H9 (cell line): ENCODE measurements around the gene KRTAP10-9. TPM values are rescaled to one million over a fixed set of nuclear protein-coding genes. Genes with fewer than 3 reads are reported as not detected.
A peak's percentile ranks its signal among the peaks of the same experiment; 100 is the strongest.

Experiments
- DNase-seq: peaks from one replicate; pipeline ENCODE4 v3.0.0-alpha.2; 2017
- H2AFZ ChIP-seq: one replicate; pipeline ENCODE4 v1.6.1; 2013; ENCODE audit warnings: mild to moderate bottlenecking, low read length, control low read depth, moderate library complexity
- H2AK5ac ChIP-seq: 2 replicates; pipeline ENCODE4 v1.6.1; 2013; ENCODE audit warnings: low read length, control low read depth, mixed read lengths; ENCODE audit not compliant: insufficient read length
- H2BK120ac ChIP-seq: one replicate; pipeline ENCODE4 v1.6.1; 2013; ENCODE audit warnings: low read depth, mild to moderate bottlenecking, low read length, control low read depth, inconsistent platforms; ENCODE audit not compliant: poor library complexity, severe bottlenecking
- H2BK12ac ChIP-seq: 2 replicates; pipeline ENCODE4 v1.6.1; 2013; ENCODE audit warnings: low read length, control low read depth, mixed read lengths, low read depth; ENCODE audit not compliant: insufficient read length
- H2BK15ac ChIP-seq: 2 replicates; pipeline ENCODE4 v1.6.1; 2013; ENCODE audit warnings: low read depth, low read length, control low read depth
- H2BK20ac ChIP-seq: one replicate; pipeline ENCODE4 v1.6.1; 2013; ENCODE audit warnings: low read depth, mild to moderate bottlenecking, low read length, control low read depth, inconsistent platforms; ENCODE audit not compliant: poor library complexity, severe bottlenecking
- H2BK5ac ChIP-seq: 2 replicates; pipeline ENCODE4 v1.6.1; 2013; ENCODE audit warnings: low read length, control low read depth, mixed read lengths; ENCODE audit not compliant: insufficient read length
- H3K14ac ChIP-seq: 2 replicates; pipeline ENCODE4 v1.6.1; 2013; ENCODE audit warnings: low read length, control low read depth; ENCODE audit not compliant: insufficient read depth
- H3K18ac ChIP-seq: 2 replicates; pipeline ENCODE4 v1.6.1; 2013; ENCODE audit warnings: low read depth, mild to moderate bottlenecking, mixed read lengths, low read length, control low read depth; ENCODE audit not compliant: insufficient read length
- H3K23ac ChIP-seq: 2 replicates; pipeline ENCODE4 v1.6.1; 2013; ENCODE audit warnings: low read length, control low read depth, mixed read lengths, low read depth; ENCODE audit not compliant: insufficient read length
- H3K23me2 ChIP-seq: 2 replicates; pipeline ENCODE4 v1.6.1; 2013; ENCODE audit warnings: low read depth, mild to moderate bottlenecking, mixed read lengths, low read length, control low read depth; ENCODE audit not compliant: insufficient read length, poor library complexity, severe bottlenecking
- H3K27ac ChIP-seq: 2 replicates; pipeline ENCODE4 v1.5.1; 2013; ENCODE audit warnings: low read length, control low read depth, mixed read lengths, low read depth; ENCODE audit not compliant: insufficient read length
- H3K27me3 ChIP-seq: 2 replicates; pipeline ENCODE4 v1.6.1; 2013; ENCODE audit warnings: low read length, control low read depth, inconsistent platforms; ENCODE audit not compliant: insufficient read depth
- H3K4ac ChIP-seq: 2 replicates; pipeline ENCODE4 v1.6.1; 2013; ENCODE audit warnings: low read depth, mild to moderate bottlenecking, control low read depth, inconsistent platforms, low read length, moderate library complexity
- H3K4me1 ChIP-seq: 2 replicates; pipeline ENCODE4 v1.6.1; 2013; ENCODE audit warnings: low read length, control low read depth, inconsistent platforms; ENCODE audit not compliant: insufficient read depth
- H3K4me2 ChIP-seq: 2 replicates; pipeline ENCODE4 v1.6.1; 2013; ENCODE audit warnings: low read length, control low read depth, mixed read lengths; ENCODE audit not compliant: insufficient read length, insufficient read depth
- H3K56ac ChIP-seq: 2 replicates; pipeline ENCODE4 v1.6.1; 2013; ENCODE audit warnings: low read depth, mild to moderate bottlenecking, mixed read lengths, low read length, control low read depth; ENCODE audit not compliant: insufficient read length
- H3K79me1 ChIP-seq: 2 replicates; pipeline ENCODE4 v1.6.1; 2013; ENCODE audit warnings: low read depth, mild to moderate bottlenecking, moderate library complexity, low read length, control low read depth, inconsistent platforms; ENCODE audit not compliant: insufficient read depth, poor library complexity, severe bottlenecking
- H3K79me2 ChIP-seq: 2 replicates; pipeline ENCODE4 v1.6.1; 2013; ENCODE audit warnings: low read length, control low read depth, inconsistent platforms; ENCODE audit not compliant: insufficient read depth
- H3K9ac ChIP-seq: 2 replicates; pipeline ENCODE4 v1.6.1; 2013; ENCODE audit warnings: low read length, control low read depth, mixed read lengths; ENCODE audit not compliant: insufficient read length; ENCODE audit errors: extremely low read depth
- H3K9me3 ChIP-seq: one replicate; pipeline ENCODE4 v1.6.1; 2013; ENCODE audit warnings: low read depth, low read length, inconsistent platforms; ENCODE audit not compliant: control insufficient read depth
- H3T11ph ChIP-seq: one replicate; pipeline ENCODE4 v1.6.1; 2013; ENCODE audit warnings: mild to moderate bottlenecking, low read length, control low read depth, inconsistent platforms
- H4K20me1 ChIP-seq: one replicate; pipeline ENCODE4 v1.6.1; 2013; ENCODE audit not compliant: control insufficient read depth, insufficient read length, insufficient read depth
- H4K5ac ChIP-seq: 2 replicates; pipeline ENCODE4 v1.6.1; 2013; ENCODE audit warnings: low read depth, mild to moderate bottlenecking, mixed read lengths, low read length, control low read depth; ENCODE audit not compliant: insufficient read length
- H4K8ac ChIP-seq: replicated peaks from 2 replicates; pipeline ENCODE4 v1.6.1; 2013; ENCODE audit warnings: low read length, control low read depth, mixed read lengths, low read depth; ENCODE audit not compliant: insufficient read length
- H4K91ac ChIP-seq: 2 replicates; pipeline ENCODE4 v1.6.1; 2013; ENCODE audit warnings: low read depth, mild to moderate bottlenecking, moderate library complexity, mixed read lengths, low read length, control low read depth; ENCODE audit not compliant: insufficient read length
- H3K27ac Mint-ChIP-seq, 3 experiments: 2 replicates in 2 of 3; 3 replicates in 1 of 3; pipeline ENCODE4 v1.8.0; 2020 to 2021; ENCODE audit warnings: mixed read lengths in 3 of 3, mild to moderate bottlenecking in 1 of 3, moderate library complexity in 1 of 3
- H3K27me3 Mint-ChIP-seq: 2 replicates; pipeline ENCODE4 v1.8.0; 2021; ENCODE audit warnings: low read depth, mild to moderate bottlenecking, moderate library complexity, mixed read lengths
- H3K36me3 Mint-ChIP-seq, 3 experiments: 2 replicates in 2 of 3; 3 replicates in 1 of 3; pipeline ENCODE4 v1.8.0; 2020 to 2021; ENCODE audit warnings: low read depth in 3 of 3, mixed read lengths in 3 of 3; ENCODE audit not compliant: insufficient read depth in 1 of 3
- H3K4me1 Mint-ChIP-seq, 2 experiments: 2 replicates each; pipeline ENCODE4 v1.8.0; 2020; ENCODE audit warnings: mixed read lengths in 2 of 2
- H3K4me3 Mint-ChIP-seq, 2 experiments: 2 replicates in 1 of 2; 3 replicates in 1 of 2; pipeline ENCODE4 v1.8.0; 2020 to 2021; ENCODE audit warnings: mild to moderate bottlenecking in 2 of 2, mixed read lengths in 2 of 2, moderate library complexity in 1 of 2
- H3K9me3 Mint-ChIP-seq, 2 experiments: 2 replicates in 1 of 2; 3 replicates in 1 of 2; pipeline ENCODE4 v1.8.0; 2020; ENCODE audit warnings: mild to moderate bottlenecking in 2 of 2, mixed read lengths in 2 of 2, moderate library complexity in 1 of 2
- WGBS: extraction: QIAGEN DNeasy Blood & Tissue Kit; methylation state at CpG from one replicate; pipeline ENCODE4 v1.1.7; 2013; ENCODE audit warnings: missing lambda C conversion rate, low lambda C conversion rate, mixed read lengths; ENCODE audit not compliant: insufficient read length; ENCODE audit errors: extremely low coverage; 5-methylcytosine and 5-hydroxymethylcytosine counted together
- total RNA-seq: library from RNA; stranded (reverse); gene quantifications from 2 replicates; pipeline ENCODE4 v1.2.1, GENCODE V29; 2021
- TF ChIP-seq, protein P1 (sequence below): fragments of 200-600 bp; sonication (generic); conservative IDR thresholded peaks from 3 replicates; pipeline ENCODE4 v1.8.0; 2021; ENCODE audit warnings: antibody characterized with exemption, mild to moderate bottlenecking

KRTAP10-9 gene
- total RNA-seq, 1 experiment from 2014 or later, result not detected

DNA sequence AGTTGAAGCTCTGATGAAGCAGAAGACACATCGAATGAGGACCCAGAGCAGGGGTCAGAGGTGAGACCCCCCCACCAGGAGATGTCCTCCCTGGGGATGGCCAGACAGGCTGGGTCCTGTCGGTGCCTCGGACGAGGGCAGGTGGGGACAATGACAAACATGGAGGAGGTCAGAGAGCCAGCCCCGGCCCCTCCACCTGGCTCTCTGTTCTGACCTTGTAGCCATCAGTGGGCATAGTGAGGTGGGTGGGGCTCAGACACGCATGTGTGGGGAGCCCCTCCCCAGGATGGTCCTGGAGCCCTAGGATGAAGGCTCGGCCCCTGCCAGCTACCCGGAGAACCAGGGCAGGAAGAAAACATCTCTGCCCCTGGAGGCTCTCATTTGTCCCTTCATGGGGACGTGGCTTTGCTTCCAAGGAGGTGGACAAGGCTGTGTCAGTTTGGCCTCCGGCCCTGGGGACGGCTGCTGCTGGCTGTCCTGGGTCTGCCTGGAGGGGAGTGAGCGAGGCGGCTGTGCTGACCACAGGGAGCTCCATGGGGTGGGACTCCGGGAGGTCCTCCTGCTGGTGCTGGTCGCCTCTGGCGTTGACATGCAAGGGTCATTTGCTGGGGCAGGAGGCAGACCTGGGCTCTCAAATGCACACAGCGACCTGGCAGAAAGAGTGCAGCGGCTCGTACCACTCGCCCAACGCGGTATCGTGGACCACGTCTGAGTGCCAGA is 37.1 kb upstream of the KRTAP10-9 start:
- no peak overlapping the region for H2BK5ac ChIP-seq
- H3T11ph ChIP-seq, result no peak overlapping the region
- H2BK12ac ChIP-seq, result no peak overlapping the region
- no peaks in the 10 kb centered on the region; the same call in 1 of the 2 replicates for H3K4me1 ChIP-seq
- no peak overlapping the region for H2AFZ ChIP-seq
- Mint-ChIP-seq H3K27ac (no peak overlapping the region; a peak in 1 of 7 replicates), H3K4me3 (no peak overlapping the region), H3K36me3 (no peaks in the 10 kb centered on the region), H3K27me3 (peaks cover 7% of the 10 kb centered on the region; the same call in 1 of the 2 replicates), H3K4me1 (peaks cover 27 to 31% of the 10 kb centered on the region in 2 experiments), H3K9me3 (peaks cover 0 to 3% of the 10 kb centered on the region in 2 experiments; a peak in 2 of 5 replicates)
- H2AK5ac ChIP-seq, result no peak overlapping the region
- no peak overlapping the region for H2BK15ac ChIP-seq
- H3K14ac ChIP-seq, result peak overlapping the region; percentile 33; the same call in 1 of the 2 replicates
- no peak overlapping the region for H3K9ac ChIP-seq
- no peak overlapping the region for H3K23ac ChIP-seq
- WGBS, result no CpG with 5 or more reads among the region's 24 CpGs
- no peak overlapping the region for H4K8ac ChIP-seq
- no peaks in the 10 kb centered on the region for H3K79me1 ChIP-seq
- no peak overlapping the region for H3K18ac ChIP-seq
- no peak overlapping the region for H3K56ac ChIP-seq
- no peak overlapping the region for H3K4me2 ChIP-seq
- no peak overlapping the region for H3K27ac ChIP-seq
- H2BK20ac ChIP-seq, result no peak overlapping the region
- DNase-seq, result no peak
- no peaks in the 10 kb centered on the region for H3K27me3 ChIP-seq
- no peak overlapping the region for H4K91ac ChIP-seq
- H4K5ac ChIP-seq, result no peak overlapping the region
- H2BK120ac ChIP-seq, result no peak overlapping the region
- no peaks in the 10 kb centered on the region for H3K23me2 ChIP-seq
- no peaks in the 10 kb centered on the region for H3K9me3 ChIP-seq
- H3K79me2 ChIP-seq, result no peaks in the 10 kb centered on the region
- TF ChIP-seq, protein P1, sequence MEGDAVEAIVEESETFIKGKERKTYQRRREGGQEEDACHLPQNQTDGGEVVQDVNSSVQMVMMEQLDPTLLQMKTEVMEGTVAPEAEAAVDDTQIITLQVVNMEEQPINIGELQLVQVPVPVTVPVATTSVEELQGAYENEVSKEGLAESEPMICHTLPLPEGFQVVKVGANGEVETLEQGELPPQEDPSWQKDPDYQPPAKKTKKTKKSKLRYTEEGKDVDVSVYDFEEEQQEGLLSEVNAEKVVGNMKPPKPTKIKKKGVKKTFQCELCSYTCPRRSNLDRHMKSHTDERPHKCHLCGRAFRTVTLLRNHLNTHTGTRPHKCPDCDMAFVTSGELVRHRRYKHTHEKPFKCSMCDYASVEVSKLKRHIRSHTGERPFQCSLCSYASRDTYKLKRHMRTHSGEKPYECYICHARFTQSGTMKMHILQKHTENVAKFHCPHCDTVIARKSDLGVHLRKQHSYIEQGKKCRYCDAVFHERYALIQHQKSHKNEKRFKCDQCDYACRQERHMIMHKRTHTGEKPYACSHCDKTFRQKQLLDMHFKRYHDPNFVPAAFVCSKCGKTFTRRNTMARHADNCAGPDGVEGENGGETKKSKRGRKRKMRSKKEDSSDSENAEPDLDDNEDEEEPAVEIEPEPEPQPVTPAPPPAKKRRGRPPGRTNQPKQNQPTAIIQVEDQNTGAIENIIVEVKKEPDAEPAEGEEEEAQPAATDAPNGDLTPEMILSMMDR, result no peak
- H4K20me1 ChIP-seq, result no peaks in the 10 kb centered on the region
- no peak overlapping the region for H3K4ac ChIP-seq
